GM11168 (cell line): ENCODE data around the gene SLC18A3.

Experiments
- in situ Hi-C: fragments of 300-500 bp; cut with MboI; formaldehyde crosslinking; loops from one replicate; pipeline ENCODE4 v1.12.0; 2022; ENCODE audit warnings: low sequenced_read_pairs; ENCODE audit not compliant: unreplicated experiment

Gene SLC18A3

GRCh38 chr10:49609283-49610113, 612 bp upstream of the SLC18A3 start:
- in situ Hi-C loops: no loop called here

GRCh38 chr10:49610458-49611165, 502 bp downstream of the SLC18A3 start:
- in situ Hi-C loops: no loop called here

- in situ Hi-C loops: no loop called here
Observed at GRCh38 chr10:49611166-49611815, 1.2 kb downstream of the SLC18A3 start.

- in situ Hi-C loops: no loop called here
Observed at GRCh38 chr10:49611816-49612512, 1.9 kb downstream of the SLC18A3 start.

- in situ Hi-C loops: no loop called here
Observed at GRCh38 chr10:49612513-49613164, 2.5 kb downstream of the SLC18A3 start.

- in situ Hi-C loops: no loop called here
Observed at GRCh38 chr10:49613165-49613881, 3.2 kb downstream of the SLC18A3 start.

GRCh38 chr10:49613882-49614241, 3.8 kb downstream of the SLC18A3 start, which contains the start of gene CHAT:
Gene CHAT, plus strand, starts transcription at chr10:49614037. Its CDS starts 153 bp downstream, at chr10:49614190.
- in situ Hi-C loops: no loop called here

- in situ Hi-C loops: no loop called here
Observed at GRCh38 chr10:49614242-49615198, 4.4 kb downstream of the SLC18A3 start.

GRCh38 chr10:49615213-49615612, 5.1 kb downstream of the SLC18A3 start:
- in situ Hi-C loops: no loop called here

GRCh38 chr10:49615721-49616120, 5.6 kb downstream of the SLC18A3 start:
- in situ Hi-C loops: no loop called here

- in situ Hi-C loops: no loop called here
Observed at GRCh38 chr10:49616421-49617101, 6.5 kb downstream of the SLC18A3 start.

- in situ Hi-C loops: no loop called here
Observed at GRCh38 chr10:49617121-49618020, 7.3 kb downstream of the SLC18A3 start.

GRCh38 chr10:49618821-49619220, 8.7 kb downstream of the SLC18A3 start:
- in situ Hi-C loops: no loop called here

- in situ Hi-C loops: no loop called here
Observed at GRCh38 chr10:49619613-49620012, 9.5 kb downstream of the SLC18A3 start.

GRCh38 chr10:49620286-49620810, 10.2 kb downstream of the SLC18A3 start:
- in situ Hi-C loops: no loop called here

- in situ Hi-C loops: no loop called here
Observed at GRCh38 chr10:49620841-49621378, 10.8 kb downstream of the SLC18A3 start.
